ENCODE results near the gene AMY1C. TPM values are rescaled to one million over a fixed set of nuclear protein-coding genes. Genes with fewer than 3 reads are reported as not detected.
"Not testable (repeated sequence)": the region's sequence is repeated elsewhere in the genome, so short reads cannot be mapped to it uniquely, and the experiment has no call there.

The AMY1C gene
- not detected for total RNA-seq

- WGBS, 2 donors: no CpG with 5 or more reads among the region's 5 CpGs
- H3K4me3 ChIP-seq; intact Hi-C loops (cut with DNase I); DNase-seq; H3K27ac ChIP-seq; H3K9me3 ChIP-seq; H3K36me3 ChIP-seq; H3K27me3 ChIP-seq; H3K4me1 ChIP-seq: not testable (repeated sequence)
These were observed at the start of gene AMY1C for GRCh38 chr1:103749598-103749997. Gene AMY1C (plus strand): TSS chr1:103749898. CDS start chr1:103750470, 572 bp downstream.

- intact Hi-C loops (cut with DNase I): not testable (repeated sequence)
- WGBS, 2 donors: no CpG with 5 or more reads among the region's 4 CpGs
These were observed 49.0 kb upstream of the AMY1C start for GRCh38 chr1:103700669-103701068.

GRCh38 chr1:103701256-103701655 is 48.4 kb upstream of the AMY1C start:
- DNase-seq; intact Hi-C loops (cut with DNase I); H3K27ac ChIP-seq; H3K4me1 ChIP-seq; H3K36me3 ChIP-seq; H3K9me3 ChIP-seq; H3K27me3 ChIP-seq; H3K4me3 ChIP-seq: not testable (repeated sequence)
- WGBS, 2 donors: no CpG with 5 or more reads among the region's 4 CpGs

More at GRCh38 chr1:103700669-103701068, 49.0 kb upstream of the AMY1C start:
- H3K27me3 ChIP-seq, H3K27ac ChIP-seq, DNase-seq, H3K9me3 ChIP-seq, H3K36me3 ChIP-seq, H3K4me1 ChIP-seq, H3K4me3 ChIP-seq: not testable (repeated sequence)

- H3K4me3 ChIP-seq; H3K36me3 ChIP-seq; H3K9me3 ChIP-seq; H3K4me1 ChIP-seq; H3K27me3 ChIP-seq; H3K27ac ChIP-seq; DNase-seq; intact Hi-C loops (cut with DNase I): not testable (repeated sequence)
- no CpG with 5 or more reads among the region's 3 CpGs for WGBS, 2 donors
These were observed 42.0 kb upstream of the AMY1C start for GRCh38 chr1:103707670-103708069.

- H3K4me1 ChIP-seq; intact Hi-C loops (cut with DNase I); H3K27ac ChIP-seq; H3K36me3 ChIP-seq; H3K4me3 ChIP-seq; H3K27me3 ChIP-seq; H3K9me3 ChIP-seq; DNase-seq: not testable (repeated sequence)
- no CpG with 5 or more reads among the region's 3 CpGs for WGBS, 2 donors
These were observed 39.3 kb upstream of the AMY1C start for GRCh38 chr1:103710381-103710780.

- H3K4me3 ChIP-seq; intact Hi-C loops (cut with DNase I); H3K27ac ChIP-seq; DNase-seq; H3K27me3 ChIP-seq; H3K4me1 ChIP-seq; H3K36me3 ChIP-seq; H3K9me3 ChIP-seq: not testable (repeated sequence)
- WGBS, 2 donors: 71 to 100% methylated on average over 2 to 6 of the region's 6 CpGs
These were observed 32.3 kb upstream of the AMY1C start for GRCh38 chr1:103717404-103717803.

GRCh38 chr1:103721473-103721872 is 28.2 kb upstream of the AMY1C start:
- no CpG with 5 or more reads among the region's 2 CpGs for WGBS, 2 donors
- H3K27me3 ChIP-seq; H3K9me3 ChIP-seq; DNase-seq; H3K27ac ChIP-seq; H3K4me1 ChIP-seq; intact Hi-C loops (cut with DNase I); H3K36me3 ChIP-seq; H3K4me3 ChIP-seq: not testable (repeated sequence)

GRCh38 chr1:103735334-103735733 is 14.4 kb upstream of the AMY1C start:
- H3K9me3 ChIP-seq; H3K27ac ChIP-seq; H3K4me3 ChIP-seq; H3K4me1 ChIP-seq; H3K27me3 ChIP-seq; DNase-seq; intact Hi-C loops (cut with DNase I); H3K36me3 ChIP-seq: not testable (repeated sequence)
- no CpG with 5 or more reads among the region's 3 CpGs for WGBS, 2 donors

GRCh38 chr1:103738031-103738430 is 11.7 kb upstream of the AMY1C start:
- not testable (repeated sequence) for DNase-seq
- no CpG with 5 or more reads among the region's 3 CpGs for WGBS, 2 donors

GRCh38 chr1:103744449-103744848 is 5.2 kb upstream of the AMY1C start:
- H3K9me3 ChIP-seq; H3K4me3 ChIP-seq; intact Hi-C loops (cut with DNase I); H3K27ac ChIP-seq; H3K36me3 ChIP-seq; DNase-seq; H3K27me3 ChIP-seq; H3K4me1 ChIP-seq: not testable (repeated sequence)
- WGBS, 2 donors: no CpG with 5 or more reads among the region's 4 CpGs

More at GRCh38 chr1:103738031-103738430, 11.7 kb upstream of the AMY1C start:
- H3K4me1 ChIP-seq; intact Hi-C loops (cut with DNase I); H3K4me3 ChIP-seq; H3K36me3 ChIP-seq; H3K27me3 ChIP-seq; H3K9me3 ChIP-seq; H3K27ac ChIP-seq: not testable (repeated sequence)

GRCh38 chr1:103745040-103745439 is 4.7 kb upstream of the AMY1C start:
- H3K27ac ChIP-seq; H3K9me3 ChIP-seq; H3K4me3 ChIP-seq; H3K36me3 ChIP-seq; H3K4me1 ChIP-seq; H3K27me3 ChIP-seq; intact Hi-C loops (cut with DNase I); DNase-seq: not testable (repeated sequence)
- no CpG with 5 or more reads among the region's 4 CpGs for WGBS, 2 donors

GRCh38 chr1:103748273-103748672 is 1.4 kb upstream of the AMY1C start:
- H3K27me3 ChIP-seq; intact Hi-C loops (cut with DNase I); H3K4me3 ChIP-seq; H3K36me3 ChIP-seq; H3K9me3 ChIP-seq; H3K4me1 ChIP-seq; H3K27ac ChIP-seq; DNase-seq: not testable (repeated sequence)
- WGBS, 2 donors: no CpG with 5 or more reads among the region's 6 CpGs

All from esophagus squamous epithelium (tissue), 5 donors.